Measurements from ENCODE around the gene MAP1LC3B. TPM values are rescaled to one million over a fixed set of nuclear protein-coding genes. Genes with fewer than 3 reads are reported as not detected.

MAP1LC3B gene
- total and polyA plus RNA-seq, 2 of the 8 experiments (the other 6 are each of a cell fraction or from before 2014, with no cell fraction given), result 29.5 to 48.5 TPM

- 88% methylated on average over 7 of the region's 7 CpGs; no CpG with 5 or more reads in 1 of the 2 experiments for WGBS, 2 experiments (ENCODE audit: extremely low coverage in 1 of 2, insufficient coverage in 1 of 2, insufficient read length in 1 of 2, insufficient replicate concordance in 2 of 2, low coverage in 1 of 2, low lambda C conversion rate in 2 of 2, missing lambda C conversion rate in 1 of 2)
- Histone ChIP-seq H3K36me3 (ENCODE audit: control insufficient read depth in 2 of 4, insufficient read depth in 4 of 4, low read length in 3 of 4) (peaks cover 0 to 10% (median 6%) of the 10 kb centered on the region in 4 experiments; a peak in 4 of 8 replicates), H3K4me1 (replicated peaks in 1 of 4; ENCODE audit: control insufficient read depth in 3 of 4, insufficient read depth in 4 of 4, low read length in 3 of 4) (peaks cover 0 to 2% (median 0%) of the 10 kb centered on the region in 4 experiments; a peak in 4 of 7 replicates), H2BK15ac (ENCODE audit: low read length) (no peak overlapping the region), H2AFZ (ENCODE audit: low read length) (no peak overlapping the region), H3K27me3 (replicated peaks in 1 of 4; ENCODE audit: control insufficient read depth in 3 of 4, extremely low read depth in 1 of 4, insufficient read depth in 3 of 4, low read length in 3 of 4) (no peaks in the 10 kb centered on the region), H4K20me1 (replicated peaks in 1 of 2; ENCODE audit: control insufficient read depth in 1 of 2, insufficient read depth in 2 of 2, low read length in 2 of 2) (peaks cover 2 to 12% of the 10 kb centered on the region in 2 experiments), H3K9ac (replicated peaks in 1 of 4; ENCODE audit: extremely low read depth in 1 of 4, low read depth in 3 of 4, low read length in 3 of 4) (no peak overlapping the region), H4K91ac (replicated peaks; ENCODE audit: insufficient read length, low read length) (no peak overlapping the region), H2BK120ac (replicated peaks; ENCODE audit: low read depth, low read length) (no peak overlapping the region), H3K4me3 (ENCODE audit: extremely low read depth in 1 of 4, insufficient read depth in 2 of 4, low read depth in 3 of 4, low read length in 4 of 4) (no peak overlapping the region), H3K56ac (replicated peaks; ENCODE audit: insufficient read length, low read depth, low read length) (no peak overlapping the region), H3K23ac (ENCODE audit: insufficient read length) (no peak overlapping the region), H3K4me2 (ENCODE audit: insufficient read depth in 1 of 2, low read depth in 2 of 2, low read length in 2 of 2) (no peak overlapping the region), H3K9me3 (ENCODE audit: insufficient read depth in 2 of 2, low read depth in 1 of 2, low read length in 1 of 2) (no peaks in the 10 kb centered on the region), H3K23me2 (ENCODE audit: low read depth, low read length) (peaks cover 10% of the 10 kb centered on the region), H4K8ac (ENCODE audit: extremely low read depth, insufficient read depth, low read length) (no peak overlapping the region), H3K4ac (replicated peaks; ENCODE audit: insufficient read length, low read depth, low read length) (no peak overlapping the region), H2BK20ac (ENCODE audit: low read length) (no peak overlapping the region), H3K79me1 (ENCODE audit: low read depth, low read length) (peaks cover 10% of the 10 kb centered on the region), H3K79me2 (ENCODE audit: control insufficient read depth in 1 of 2, insufficient read depth in 2 of 2, low read length in 2 of 2) (peaks cover 0 to 40% of the 10 kb centered on the region in 2 experiments; a peak in 3 of 4 replicates), H3K18ac (ENCODE audit: extremely low read depth, low read length) (no peak overlapping the region), H3K27ac (ENCODE audit: low read depth, low read length) (no peak overlapping the region), H4K5ac (ENCODE audit: insufficient read length, low read depth, low read length) (no peak overlapping the region), H2AK5ac (ENCODE audit: low read depth, low read length) (no peak overlapping the region), H2BK5ac (ENCODE audit: low read depth, low read length) (no peak overlapping the region), H3K14ac (ENCODE audit: insufficient read length) (no peak overlapping the region), H2BK12ac (ENCODE audit: low read depth, low read length) (no peak overlapping the region)
- ChIA-PET POLR2A (ENCODE audit: partially characterized antibody) (interaction anchor here (1.3 to 4.4 kb wide), 3 partner anchors 12 to 18 kb away, joined by 4 to 31 read pairs (median 4); partner anchors contain the start of gene FBXO31), CTCF (ENCODE audit: partially characterized antibody) (interaction anchor here (0.6 to 2.5 kb wide), 19 partner anchors 12 to 837 kb away, joined by 3 to 8 read pairs (median 5); partner anchors contain the start of gene FBXO31)
- DNase-seq (ENCODE audit: low read depth in 1 of 2, low spot score in 2 of 2) (no peak), FAIRE-seq (no peak)
- TF ChIP-seq JUN (IDR thresholded peaks at IDR 0.05; ENCODE audit: low read depth, low read length), result no peak
- TF ChIP-seq SAP30 (IDR thresholded peaks at IDR 0.05; ENCODE audit: insufficient read depth, insufficient replicate concordance, low read length), result no peak
- no peak for TF ChIP-seq SIX5 (IDR thresholded peaks at IDR 0.05; ENCODE audit: low read depth, low read length)
- TF ChIP-seq SP2 (IDR thresholded peaks at IDR 0.05; ENCODE audit: low read length), result no peak
- no peak for TF ChIP-seq CREB1 (IDR thresholded peaks at IDR 0.05)
- TF ChIP-seq SIRT6 (IDR thresholded peaks at IDR 0.05; ENCODE audit: low read length), result no peak
- no peak for TF ChIP-seq CHD2 (IDR thresholded peaks at IDR 0.05; ENCODE audit: low read length)
- TF ChIP-seq RBBP5 (IDR thresholded peaks at IDR 0.05; ENCODE audit: borderline replicate concordance, low read depth, low read length), result no peak
- no peak for TF ChIP-seq EZH2 (IDR thresholded peaks at IDR 0.05; ENCODE audit: low read depth, low read length, severe bottlenecking)
- TF ChIP-seq MAX (IDR thresholded peaks at IDR 0.05), result no peak
- no peak for TF ChIP-seq BCL11A (IDR thresholded peaks at IDR 0.05; ENCODE audit: low read depth in 2 of 2, low read length in 2 of 2)
- TF ChIP-seq USF2 (IDR thresholded peaks at IDR 0.05; ENCODE audit: low read length), result no peak
These were observed 3.2 kb downstream of the MAP1LC3B start for GRCh38 chr16:87395181-87395842.
